ENCODE data around the gene AQP7.
"Not testable (repeated sequence)": the region's sequence is repeated elsewhere in the genome, so short reads cannot be mapped to it uniquely, and the experiment has no call there.

The AQP7 gene

GRCh38 chr9:33402371-33402770 lies at the start of gene AQP7:
Gene AQP7, minus strand, starts transcription at chr9:33402568. Its CDS starts 1,306 bp downstream, at chr9:33401262.
- not testable (repeated sequence) for DNase-seq

- DNase-seq: no peak
Measured at GRCh38 chr9:33450621-33451146, 48.3 kb upstream of the AQP7 start.

- no peak for DNase-seq
Measured at GRCh38 chr9:33449715-33450114, 47.3 kb upstream of the AQP7 start.

GRCh38 chr9:33447799-33448553 lies 45.6 kb upstream of the AQP7 start:
- no peak for DNase-seq

DNA sequence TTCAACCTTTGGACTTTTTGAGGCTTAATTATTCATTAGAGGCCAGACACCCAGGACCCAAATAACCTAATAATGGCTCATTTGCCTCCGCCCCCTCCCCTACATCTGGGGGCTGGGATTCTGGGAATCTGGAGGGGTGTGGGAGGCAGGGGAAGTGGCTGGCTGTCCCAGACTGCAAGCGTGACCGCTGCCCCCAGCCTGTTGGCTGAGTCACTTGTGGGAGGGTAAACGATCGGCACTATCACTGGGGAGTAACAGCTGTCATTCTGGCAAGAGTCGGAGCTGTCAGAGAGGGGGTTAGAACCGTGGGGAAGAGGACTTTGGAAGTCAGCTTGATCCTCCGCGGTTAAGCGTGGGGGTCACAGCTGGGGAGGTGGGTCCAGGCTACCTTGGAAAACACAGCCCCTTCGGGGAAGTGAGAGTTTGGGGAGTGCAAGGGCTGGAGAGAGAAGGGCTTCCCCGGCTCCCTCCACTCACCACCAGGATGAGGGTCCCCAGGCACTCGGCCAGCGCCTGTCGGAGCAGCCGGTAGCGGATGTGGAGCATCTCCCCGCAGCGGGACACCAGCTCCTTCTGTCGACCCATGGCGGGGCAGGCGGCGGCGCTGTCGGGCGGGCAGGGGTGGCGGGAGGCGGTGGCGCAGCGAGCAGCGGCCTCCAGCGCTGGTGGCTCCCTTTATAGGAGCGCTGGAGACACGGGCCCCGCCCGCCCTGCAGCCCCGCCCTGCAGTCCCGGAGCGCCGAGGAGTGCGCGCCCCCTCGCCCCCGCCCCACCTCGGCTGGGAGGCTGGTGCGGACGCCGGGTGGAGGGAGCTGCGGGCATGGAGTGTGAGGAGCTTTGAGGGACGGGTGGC lies 44.8 kb upstream of the AQP7 start, which contains the start of gene AQP3:
Gene AQP3, minus strand, starts transcription at position 648 of the 853 bp plus-strand sequence. Its CDS starts 63 bp downstream, at position 585.
- DNase-seq: peak; percentile 78

GRCh38 chr9:33446240-33446945 lies 44.0 kb upstream of the AQP7 start:
- DNase-seq: no peak

GRCh38 chr9:33445389-33446239 lies 43.2 kb upstream of the AQP7 start:
- no peak for DNase-seq

- no peak for DNase-seq
Measured at GRCh38 chr9:33443464-33444154, 41.2 kb upstream of the AQP7 start.

- no peak for DNase-seq
Measured at GRCh38 chr9:33443047-33443446, 40.7 kb upstream of the AQP7 start.

- no peak for DNase-seq
Measured at GRCh38 chr9:33442125-33442524, 39.8 kb upstream of the AQP7 start.

DNA sequence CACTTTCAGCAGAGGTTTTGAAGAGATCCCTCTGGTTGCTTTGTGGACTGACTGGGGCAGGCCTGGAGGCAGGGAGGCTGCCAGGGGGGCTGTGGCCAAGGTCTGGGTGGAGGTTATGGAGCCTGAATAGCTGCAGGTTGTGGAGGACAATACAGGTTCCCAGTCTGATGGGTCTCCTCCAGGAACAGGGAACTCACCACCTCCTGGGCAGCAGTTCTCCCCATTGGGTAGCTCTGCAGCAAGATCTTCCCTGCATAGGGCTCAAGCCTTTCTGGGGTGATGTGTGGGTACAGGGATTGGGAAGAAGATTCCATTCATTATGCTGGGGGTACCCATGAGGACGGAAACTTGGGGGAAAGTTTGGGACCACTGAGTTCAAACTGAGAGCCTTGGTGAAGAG lies 38.2 kb upstream of the AQP7 start:
- DNase-seq: no peak

GRCh38 chr9:33440204-33440603 lies 37.8 kb upstream of the AQP7 start:
- no peak for DNase-seq

DNA sequence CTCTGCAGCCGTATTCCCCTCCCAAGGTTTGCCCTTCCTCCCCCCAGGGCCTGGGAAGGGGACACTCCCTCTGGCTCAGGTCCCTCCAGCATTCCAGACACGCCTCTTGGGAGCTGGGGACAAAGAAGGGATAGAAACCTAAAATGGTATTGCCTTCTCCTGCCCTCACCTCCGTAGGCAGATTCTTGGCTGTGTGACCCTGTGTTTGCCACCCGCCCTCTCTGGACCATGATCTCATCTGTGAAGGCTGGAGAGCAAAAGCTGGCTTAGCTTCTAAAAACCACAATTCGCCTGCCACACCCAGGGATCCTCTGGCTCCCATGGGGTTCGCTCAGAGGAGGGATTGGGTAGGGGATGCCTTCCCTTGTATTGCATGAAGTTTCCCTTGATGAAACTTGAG lies 37.4 kb upstream of the AQP7 start:
- no peak for DNase-seq

- DNase-seq: no peak
Measured at GRCh38 chr9:33438926-33439680, 36.7 kb upstream of the AQP7 start.

DNA sequence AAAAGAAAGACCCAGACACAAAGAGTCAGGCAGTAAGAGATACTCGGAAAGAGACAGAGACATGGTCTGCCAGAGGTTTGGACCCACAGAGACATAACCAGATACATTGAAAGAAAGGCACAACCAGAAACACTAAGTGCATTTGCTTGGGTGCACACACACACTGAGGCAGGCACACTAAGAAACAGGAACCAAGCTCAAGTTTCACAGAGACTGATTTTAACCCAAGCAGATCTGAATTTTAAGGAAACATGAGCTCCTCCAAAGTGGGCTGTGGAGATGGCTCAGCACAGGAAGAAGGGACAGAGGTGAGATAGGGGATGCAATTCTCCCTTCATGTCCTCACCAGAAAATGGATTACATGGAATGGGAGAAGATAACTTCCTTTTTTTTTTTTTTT lies 35.5 kb upstream of the AQP7 start:
- no peak for DNase-seq

DNA sequence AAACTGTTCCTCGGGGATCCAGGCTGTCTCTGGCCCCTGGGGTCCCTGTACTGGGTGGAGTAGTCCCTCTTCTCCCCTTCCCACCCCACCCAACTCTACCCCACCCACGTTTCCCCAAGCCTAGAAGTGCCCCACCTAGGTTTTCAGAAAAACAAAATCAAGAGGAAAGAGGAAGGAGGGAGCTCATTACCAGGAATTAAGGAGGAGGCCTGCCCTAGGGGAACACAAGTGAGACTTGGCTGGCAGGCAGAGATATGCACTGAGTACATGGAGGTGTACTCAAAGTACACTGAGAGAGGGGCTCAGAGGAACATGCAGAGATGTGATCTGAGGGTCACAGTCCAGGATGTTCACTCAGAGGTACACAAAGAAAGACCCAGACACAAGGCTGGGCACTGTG lies 34.8 kb upstream of the AQP7 start:
- DNase-seq: no peak

DNA sequence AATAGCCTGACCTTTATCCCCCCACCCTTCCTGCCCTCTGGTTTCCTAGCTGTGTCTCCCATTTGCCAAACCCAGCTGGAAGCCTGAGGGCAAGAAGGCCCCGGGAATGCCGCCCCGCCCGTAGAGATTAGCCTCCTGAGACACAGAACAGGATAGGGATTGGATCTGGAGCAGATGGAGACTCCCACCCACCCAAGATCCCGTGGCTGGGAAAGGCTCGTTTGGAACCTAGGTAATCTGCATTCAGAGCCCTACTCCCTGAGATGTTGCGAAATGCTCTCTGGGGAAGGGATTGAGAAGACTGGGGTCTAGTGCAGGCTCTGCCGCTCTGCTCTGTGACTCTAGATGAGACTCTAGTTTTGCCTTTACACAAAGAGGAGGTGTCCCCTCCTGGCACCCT lies 34.1 kb upstream of the AQP7 start:
- DNase-seq: no peak

GRCh38 chr9:33435821-33436277 lies 33.5 kb upstream of the AQP7 start:
- DNase-seq: no peak

- no peak for DNase-seq
Measured at GRCh38 chr9:33434317-33435105, 32.1 kb upstream of the AQP7 start.

DNA sequence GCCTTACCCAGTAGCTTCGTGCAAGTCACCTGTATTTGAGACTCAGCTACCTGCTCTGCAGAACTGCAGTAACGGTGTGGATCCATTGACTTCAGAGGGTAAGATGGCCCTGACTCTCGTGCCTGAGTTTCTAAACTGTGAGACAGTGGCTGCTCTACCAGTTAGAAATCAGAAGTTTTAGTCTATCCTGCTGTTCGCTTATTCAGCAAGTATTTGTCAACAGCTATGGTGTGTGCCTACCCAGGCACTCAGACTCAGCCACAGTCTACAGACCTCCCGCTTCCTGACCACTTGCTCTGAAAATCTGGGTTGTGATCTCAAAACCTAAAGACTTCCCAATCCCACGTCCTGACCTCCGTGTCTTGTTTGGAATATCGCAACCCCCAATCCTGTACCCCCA lies 31.5 kb upstream of the AQP7 start:
- DNase-seq: no peak

Measured in femur (tissue), 1 donor.